Ectodermal cell (in vitro differentiated cells): Measurements from ENCODE around the gene PIK3CG.

Source experiments
- H3K27ac ChIP-seq: 2 replicates; pipeline ENCODE4 v1.7.0; 2013; ENCODE audit warnings: mild to moderate bottlenecking, low read depth, low read length; ENCODE audit not compliant: insufficient read depth, poor library complexity, severe bottlenecking
- H3K27me3 ChIP-seq: 2 replicates; pipeline ENCODE4 v1.7.0; 2013; ENCODE audit warnings: mild to moderate bottlenecking, low read length; ENCODE audit not compliant: insufficient read depth, control insufficient read depth, poor library complexity, severe bottlenecking
- H3K36me3 ChIP-seq: one replicate; pipeline ENCODE4 v1.7.0; 2013; ENCODE audit warnings: low read length; ENCODE audit not compliant: control insufficient read depth, insufficient read depth
- H3K4me1 ChIP-seq: one replicate; pipeline ENCODE4 v1.7.0; 2013; ENCODE audit warnings: low read length; ENCODE audit not compliant: control insufficient read depth, insufficient read depth
- H3K4me3 ChIP-seq: 2 replicates; pipeline ENCODE4 v1.7.0; 2013; ENCODE audit warnings: low read depth, low read length, control low read depth; ENCODE audit not compliant: insufficient read depth
- H3K9me3 ChIP-seq: 2 replicates; pipeline ENCODE4 v1.7.0; 2013; ENCODE audit warnings: mild to moderate bottlenecking, low read length, moderate library complexity; ENCODE audit not compliant: control insufficient read depth
- WGBS, 2 experiments: methylation state at CpG; one replicate each; pipeline ENCODE4 v1.1.7; 2013; ENCODE audit warnings: missing lambda C conversion rate in 2 of 2; 5-methylcytosine and 5-hydroxymethylcytosine counted together

The PIK3CG gene

DNA sequence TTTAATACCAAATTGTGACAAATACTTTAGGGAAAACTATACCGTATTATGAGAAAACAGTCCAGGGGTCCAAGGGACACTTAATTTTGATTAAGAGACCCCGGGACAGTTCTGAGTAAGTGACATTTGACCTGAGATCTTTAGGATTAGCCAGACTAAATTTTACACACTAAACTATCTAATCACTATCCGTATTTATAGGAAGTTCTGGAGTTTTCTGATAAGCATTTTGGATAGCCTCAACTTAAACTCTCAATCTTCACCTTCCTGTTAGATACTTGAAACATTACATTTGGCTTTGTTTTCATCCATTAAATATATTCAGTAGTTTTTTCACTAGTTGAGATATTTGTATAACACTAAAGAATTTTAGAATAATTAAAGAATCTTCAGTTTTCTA is 5.4 kb downstream of the PIK3CG start:
- no peaks in the 10 kb centered on the region for H3K9me3 ChIP-seq
- H3K4me3 ChIP-seq, result no peak overlapping the region
- H3K27ac ChIP-seq, result no peak overlapping the region
- 94 to 100% methylated on average over 2 to 3 of the region's 3 CpGs for WGBS, 2 experiments
- H3K36me3 ChIP-seq, result no peaks in the 10 kb centered on the region
- no peaks in the 10 kb centered on the region for H3K4me1 ChIP-seq
- no peaks in the 10 kb centered on the region for H3K27me3 ChIP-seq

DNA sequence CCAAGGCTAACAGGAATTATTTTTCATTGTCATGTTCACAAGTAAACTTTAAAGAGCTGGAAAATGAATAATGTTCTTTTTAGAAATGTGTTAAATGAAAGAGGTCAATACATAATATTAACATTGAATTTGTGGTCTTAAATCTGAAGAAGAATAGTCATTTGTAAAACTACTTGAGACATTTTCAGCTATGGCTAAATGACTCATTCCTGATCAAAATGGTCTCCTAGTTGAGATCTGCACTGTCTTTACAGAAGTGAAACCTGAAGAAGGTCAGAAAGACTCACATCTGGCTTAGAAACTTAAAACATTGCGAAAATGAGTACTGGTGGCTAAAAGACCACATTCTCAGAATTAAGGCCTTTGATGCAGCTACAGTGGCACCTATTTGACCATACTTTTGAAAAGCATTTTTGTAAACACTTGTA is 5.9 kb downstream of the PIK3CG start:
- WGBS, 2 experiments, result 94 to 95% methylated on average over 1 of the region's 1 CpG
- Histone ChIP-seq H3K36me3 (no peaks in the 10 kb centered on the region), H3K27me3 (no peaks in the 10 kb centered on the region), H3K4me3 (no peak overlapping the region), H3K27ac (no peak overlapping the region), H3K9me3 (no peaks in the 10 kb centered on the region), H3K4me1 (no peaks in the 10 kb centered on the region)

DNA sequence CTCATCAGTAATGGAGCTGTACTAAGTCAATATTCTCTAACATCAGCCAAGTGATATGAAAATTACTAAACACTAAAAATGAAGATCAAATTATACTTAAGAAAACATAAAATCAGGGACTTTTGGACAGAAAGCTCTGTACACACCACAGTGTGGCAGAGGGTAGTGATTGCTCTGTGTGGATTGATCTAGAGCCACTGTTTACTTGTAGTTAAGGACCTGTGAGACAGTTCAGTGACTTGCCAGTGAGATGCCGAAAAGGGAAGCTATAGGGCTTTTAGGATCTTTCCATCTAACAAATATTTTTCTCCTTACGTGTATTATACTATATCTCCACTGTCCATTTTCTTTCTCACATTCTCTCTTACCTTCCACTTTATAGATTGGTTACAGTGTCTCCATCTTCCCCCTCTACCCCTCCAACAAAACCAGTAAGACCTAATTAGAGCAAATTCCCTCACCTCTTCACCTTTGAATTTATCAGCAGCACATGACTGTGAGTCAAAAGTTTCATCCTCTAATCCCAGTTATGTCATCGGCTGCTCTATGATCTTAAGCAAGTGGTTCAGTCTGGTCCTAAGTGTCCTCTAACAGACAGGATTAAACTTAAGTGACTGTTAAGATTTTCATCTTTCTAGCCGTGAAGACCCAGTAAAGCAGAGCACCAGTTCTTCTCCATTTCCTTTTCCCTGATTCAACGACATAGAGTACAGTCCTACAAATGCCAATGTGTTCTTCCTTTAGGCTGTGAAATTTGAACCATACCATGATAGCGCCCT is 6.9 kb downstream of the PIK3CG start:
- Histone ChIP-seq H3K4me1 (no peaks in the 10 kb centered on the region), H3K9me3 (no peaks in the 10 kb centered on the region), H3K27ac (no peak overlapping the region), H3K4me3 (no peak overlapping the region), H3K27me3 (no peaks in the 10 kb centered on the region), H3K36me3 (no peaks in the 10 kb centered on the region)
- 92 to 93% methylated on average over 6 of the region's 6 CpGs for WGBS, 2 experiments

DNA sequence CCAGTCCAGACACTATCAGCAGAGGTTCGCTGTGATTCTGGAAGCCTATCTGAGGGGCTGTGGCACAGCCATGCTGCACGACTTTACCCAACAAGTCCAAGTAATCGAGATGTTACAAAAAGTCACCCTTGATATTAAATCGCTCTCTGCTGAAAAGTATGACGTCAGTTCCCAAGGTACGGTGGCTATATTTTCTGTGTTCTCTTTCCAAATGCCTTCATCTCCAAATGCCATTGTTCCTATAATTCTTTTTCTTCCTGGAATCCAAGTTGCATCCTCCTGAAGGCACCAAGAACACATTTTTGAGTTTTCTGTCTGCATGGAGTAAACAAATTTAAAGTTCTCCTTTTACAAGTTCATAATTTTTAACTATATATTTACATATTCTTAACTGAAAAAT is 7.7 kb downstream of the PIK3CG start:
- Histone ChIP-seq H3K4me3 (no peak overlapping the region), H3K9me3 (no peaks in the 10 kb centered on the region), H3K27ac (no peak overlapping the region), H3K4me1 (no peaks in the 10 kb centered on the region), H3K27me3 (no peaks in the 10 kb centered on the region), H3K36me3 (no peaks in the 10 kb centered on the region)
- WGBS, 2 experiments, result 93 to 95% methylated on average over 6 of the region's 6 CpGs

DNA sequence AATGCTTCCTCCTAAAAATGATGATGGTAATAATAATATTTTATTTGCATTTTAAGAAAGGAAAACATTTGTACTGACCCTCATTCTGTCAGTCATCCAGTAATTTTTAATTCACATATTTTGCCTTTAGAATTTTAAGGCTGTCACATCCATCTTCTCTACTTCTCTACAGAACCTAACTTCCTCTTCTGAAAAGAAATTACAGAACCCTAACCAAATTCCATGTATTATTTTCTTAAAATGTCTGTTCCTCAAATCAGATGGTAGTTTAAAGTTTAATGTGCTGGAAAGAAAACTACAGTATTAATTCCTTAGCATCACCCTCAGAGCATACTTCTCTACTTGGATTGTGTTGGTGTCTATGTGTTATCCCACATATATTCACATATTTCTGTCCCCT is 9.0 kb downstream of the PIK3CG start:
- Histone ChIP-seq H3K9me3 (no peaks in the 10 kb centered on the region), H3K4me3 (no peak overlapping the region), H3K36me3 (no peaks in the 10 kb centered on the region)

DNA sequence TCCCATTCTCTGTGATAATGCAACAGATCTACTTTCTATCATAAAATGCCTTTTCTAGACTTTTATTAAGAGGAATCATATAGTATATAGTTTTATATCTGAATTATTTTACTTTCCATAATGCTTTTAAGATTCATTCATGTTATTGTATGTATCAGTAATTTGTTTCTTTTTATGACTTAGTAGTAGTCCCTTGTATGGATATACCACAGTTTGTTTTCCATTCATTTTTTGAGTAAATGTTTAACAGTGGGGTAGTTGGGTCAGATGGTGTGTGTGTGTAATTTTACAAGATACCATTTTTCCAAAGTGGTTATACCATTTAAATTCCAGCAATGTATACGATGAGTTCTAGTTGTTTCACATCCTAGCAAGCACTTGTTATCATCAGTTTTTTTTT is 10.4 kb downstream of the PIK3CG start:
- Histone ChIP-seq H3K9me3 (no peaks in the 10 kb centered on the region), H3K27ac (no peak overlapping the region), H3K4me1 (no peaks in the 10 kb centered on the region), H3K4me3 (no peak overlapping the region), H3K27me3 (no peaks in the 10 kb centered on the region), H3K36me3 (no peaks in the 10 kb centered on the region)
- no CpG with 5 or more reads among the region's 1 CpG for WGBS, 2 experiments

More for the DNA sequence above, 9.0 kb downstream of the PIK3CG start:
- H3K27ac ChIP-seq, result no peak overlapping the region
- H3K27me3 ChIP-seq, result no peaks in the 10 kb centered on the region
- H3K4me1 ChIP-seq, result no peaks in the 10 kb centered on the region

DNA sequence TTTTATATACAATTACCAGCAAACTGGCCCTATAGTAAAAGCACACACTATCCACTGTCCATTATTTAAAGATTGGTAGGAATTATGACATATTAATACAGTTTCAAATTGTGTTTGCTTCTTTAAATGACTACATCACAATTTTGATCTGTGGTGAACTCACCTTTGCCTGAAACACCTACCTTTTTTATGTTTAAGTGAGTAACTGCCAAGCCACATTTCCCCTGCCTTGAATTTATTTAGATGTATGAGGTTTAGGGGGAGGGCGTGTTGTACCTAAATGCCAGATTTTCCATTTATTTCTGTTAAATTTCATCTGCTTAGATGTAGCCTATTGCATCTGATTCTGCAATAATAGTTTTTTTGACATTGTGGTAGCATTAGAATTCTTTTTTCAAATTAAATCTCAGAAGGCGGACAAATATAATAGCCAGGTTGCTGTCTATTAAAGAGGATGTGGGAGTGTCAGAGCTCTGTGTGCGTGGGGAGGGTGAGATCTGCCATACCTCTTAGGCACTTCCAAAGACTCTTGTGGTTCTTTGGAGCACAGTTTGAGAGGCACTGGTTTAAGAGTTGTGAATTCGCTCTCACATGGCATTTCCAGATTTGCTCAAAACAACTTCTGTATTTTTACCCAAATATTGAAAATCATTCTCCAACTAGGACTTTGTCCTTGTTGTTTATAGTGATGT is 13.8 kb downstream of the PIK3CG start:
- no peak overlapping the region for H3K27ac ChIP-seq
- no peak overlapping the region for H3K4me3 ChIP-seq
- WGBS, 2 experiments, result 94 to 97% methylated on average over 3 to 4 of the region's 4 CpGs
- no peaks in the 10 kb centered on the region for H3K4me1 ChIP-seq
- H3K36me3 ChIP-seq, result no peaks in the 10 kb centered on the region
- no peaks in the 10 kb centered on the region for H3K27me3 ChIP-seq
- no peaks in the 10 kb centered on the region for H3K9me3 ChIP-seq

DNA sequence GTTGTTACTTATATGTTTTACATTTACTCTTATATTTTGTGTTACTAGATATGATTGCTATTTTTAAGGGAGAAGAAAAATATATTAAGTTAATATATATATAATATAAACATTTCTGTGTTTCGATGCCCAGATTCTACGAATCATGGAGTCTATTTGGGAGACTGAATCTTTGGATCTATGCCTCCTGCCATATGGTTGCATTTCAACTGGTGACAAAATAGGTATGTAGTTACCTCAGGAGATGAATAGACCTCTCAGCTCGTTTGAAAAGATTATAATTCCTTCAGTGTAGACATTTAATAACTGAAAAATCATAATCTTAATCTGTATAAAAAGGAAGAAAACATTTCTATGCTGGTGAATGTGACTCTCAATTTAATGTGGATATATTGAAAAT is 16.9 kb downstream of the PIK3CG start:
- WGBS, 2 experiments, result 90% methylated on average over 2 of the region's 3 CpGs; no CpG with 5 or more reads in 1 of the 2 experiments
- Histone ChIP-seq H3K4me3 (no peak overlapping the region), H3K4me1 (no peaks in the 10 kb centered on the region), H3K36me3 (no peaks in the 10 kb centered on the region), H3K27me3 (no peaks in the 10 kb centered on the region), H3K9me3 (no peaks in the 10 kb centered on the region), H3K27ac (no peak overlapping the region)

DNA sequence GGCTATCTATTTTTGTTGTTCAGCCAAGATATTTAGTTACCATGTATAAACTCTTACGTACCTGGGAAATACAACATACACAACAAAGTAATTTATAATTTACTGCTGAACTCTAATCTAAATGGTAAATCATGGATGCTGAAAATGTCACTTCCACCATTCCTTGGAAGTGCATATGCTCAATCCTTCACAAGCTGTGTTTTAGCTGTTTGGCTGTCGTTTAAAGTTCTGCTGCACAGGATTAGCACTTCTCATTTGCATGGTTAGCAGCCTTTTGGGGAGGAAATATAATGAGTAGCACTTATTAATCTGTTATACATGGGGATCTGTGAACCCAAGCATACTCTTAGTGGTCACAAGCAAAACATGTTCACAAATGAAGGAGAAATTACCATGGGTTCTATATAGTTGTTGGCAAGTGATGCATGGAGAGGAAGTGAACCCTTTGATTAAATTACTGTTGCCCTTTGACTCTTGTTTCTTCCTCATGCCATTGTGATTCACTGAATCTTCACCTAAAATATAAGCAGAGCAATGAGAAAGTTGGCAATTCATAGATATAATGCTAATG is 18.5 kb downstream of the PIK3CG start:
- H3K4me3 ChIP-seq, result no peak overlapping the region
- 88 to 91% methylated on average over 1 to 2 of the region's 2 CpGs for WGBS, 2 experiments
- no peaks in the 10 kb centered on the region for H3K36me3 ChIP-seq
- no peaks in the 10 kb centered on the region for H3K4me1 ChIP-seq
- no peaks in the 10 kb centered on the region for H3K27me3 ChIP-seq
- H3K27ac ChIP-seq, result no peak overlapping the region
- H3K9me3 ChIP-seq, result no peaks in the 10 kb centered on the region

DNA sequence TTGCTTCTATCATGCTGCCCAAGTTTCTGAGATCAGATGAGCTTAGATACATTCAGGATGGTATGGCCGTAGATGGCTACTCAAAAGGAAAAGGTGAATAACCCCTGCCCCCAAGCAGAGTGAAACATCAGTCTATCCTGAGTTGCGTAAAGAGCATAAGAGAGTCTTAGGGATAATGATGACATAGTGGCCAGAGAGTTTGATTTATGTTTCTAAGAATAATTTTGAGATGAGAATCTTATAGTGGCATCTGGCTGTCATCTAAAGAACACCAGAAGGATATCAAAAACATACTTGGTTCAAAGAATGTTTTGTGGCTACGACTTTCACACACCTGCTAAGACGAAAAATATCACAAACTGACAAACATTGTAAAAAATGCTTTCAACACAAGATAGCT is 20.6 kb downstream of the PIK3CG start:
- Histone ChIP-seq H3K36me3 (no peaks in the 10 kb centered on the region), H3K9me3 (no peaks in the 10 kb centered on the region), H3K27me3 (no peaks in the 10 kb centered on the region), H3K4me3 (no peak overlapping the region), H3K27ac (no peak overlapping the region), H3K4me1 (no peaks in the 10 kb centered on the region)
- WGBS, 2 experiments, result 94% methylated on average over 4 of the region's 4 CpGs
